SK-N-MC (cell line): ENCODE data around the gene ANO6.

Experiments used
- FOXP2 ChIP-seq: optimal IDR thresholded peaks from 2 replicates; pipeline ENCODE3; 2011; ENCODE audit warnings: mild to moderate bottlenecking, moderate library complexity; ENCODE audit not compliant: insufficient read depth; ENCODE audit errors: extremely low read length, control extremely low read depth
- POLR2AphosphoS5 ChIP-seq: IDR thresholded peaks from 2 replicates; pipeline ENCODE4 v1.6.1; 2012; ENCODE audit warnings: mild to moderate bottlenecking, low read depth, low read length, borderline replicate concordance

- no peak for TF ChIP-seq FOXP2
- TF ChIP-seq POLR2AphosphoS5: no peak
Observed at GRCh38 chr12:45336331-45336730, 120.4 kb downstream of the ANO6 start.
